ENCODE data around the gene CHSY3.

CHSY3 gene

DNA sequence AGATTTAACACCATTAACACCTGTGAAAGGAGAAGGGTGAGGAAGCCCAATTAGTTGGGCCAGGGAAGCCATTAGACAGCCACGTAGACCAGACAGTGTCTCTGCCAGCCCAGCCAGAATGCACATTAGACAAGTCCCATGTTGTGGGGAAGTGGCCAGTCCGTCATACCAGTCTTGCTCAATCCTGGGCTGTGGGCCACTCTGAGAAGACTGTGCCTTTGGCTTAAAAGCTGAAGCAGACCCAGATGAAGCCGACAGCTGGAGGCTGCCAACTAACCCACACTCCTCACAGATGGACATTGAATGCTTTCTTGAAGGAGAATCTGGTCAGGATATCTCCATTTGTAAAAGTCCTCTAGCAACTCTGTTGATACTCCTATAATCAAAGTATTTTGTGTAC, 128.5 kb downstream of the CHSY3 start:
- DNase-seq, result no peak

DNA sequence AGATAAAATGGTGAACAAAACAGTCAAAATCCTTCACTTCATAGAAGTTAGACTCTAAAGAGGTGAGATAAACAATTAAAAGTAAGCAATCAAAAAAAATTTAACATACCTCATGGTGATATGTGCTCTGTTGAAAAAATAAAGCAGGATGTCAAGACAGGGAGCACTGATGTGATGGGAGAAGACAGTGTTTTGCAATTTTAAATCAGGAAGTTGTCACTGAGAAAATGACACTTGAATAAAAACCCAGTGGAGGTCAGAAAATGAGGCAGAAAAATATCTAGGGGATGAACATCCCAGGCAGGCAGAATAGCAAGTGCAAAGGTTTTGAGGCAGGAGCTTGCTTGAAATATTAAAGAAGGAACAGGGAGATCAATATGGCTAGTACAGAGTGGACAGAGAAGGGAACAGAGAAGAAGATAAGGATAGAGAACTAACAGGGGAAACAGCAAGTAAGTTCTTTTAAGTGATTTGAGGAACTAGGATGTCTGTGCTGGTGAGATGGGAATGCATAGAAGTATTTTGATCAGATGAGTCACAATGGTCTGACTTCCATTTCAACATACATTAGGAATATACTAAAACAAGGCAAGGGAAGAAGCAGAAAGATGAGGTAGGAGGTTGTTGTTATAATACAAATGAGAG, 130.4 kb downstream of the CHSY3 start:
- no peak for DNase-seq

DNA sequence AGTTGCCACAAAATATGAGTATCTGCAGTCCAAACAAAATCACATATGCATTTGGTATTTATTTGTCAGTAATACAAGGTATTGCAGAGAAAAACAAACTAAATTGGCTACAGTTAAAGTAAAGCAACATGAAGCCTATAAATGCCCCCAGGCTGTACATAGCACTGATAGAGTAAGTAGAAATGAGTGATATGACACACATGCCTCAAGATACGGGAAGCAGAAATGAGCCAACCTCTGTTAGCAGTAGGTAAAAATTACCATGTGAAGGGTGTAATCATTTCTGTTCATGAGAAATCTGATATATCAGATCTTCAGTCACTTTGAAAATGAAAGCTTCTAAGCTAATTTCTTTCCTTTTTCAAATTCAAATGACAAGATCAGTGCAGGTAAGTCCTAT, 131.1 kb downstream of the CHSY3 start:
- DNase-seq, result no peak

DNA sequence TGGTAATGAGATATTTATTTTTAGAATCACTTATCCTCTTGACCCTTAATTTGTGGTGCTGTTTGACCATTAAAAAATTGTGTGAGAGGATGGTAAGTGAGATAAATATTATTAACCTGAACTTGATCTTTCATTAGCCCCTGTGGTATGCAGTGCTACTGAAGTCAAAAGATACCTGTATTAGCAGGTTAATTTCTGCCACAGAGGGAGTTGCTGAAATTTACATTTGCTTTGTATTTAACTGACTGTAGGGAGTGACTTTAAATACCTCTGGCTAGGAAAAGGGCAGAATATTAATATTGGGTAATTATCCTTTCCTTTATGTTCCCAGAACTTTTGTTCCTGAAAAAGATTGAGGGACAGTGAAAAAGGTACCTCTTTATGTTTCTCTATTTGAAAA, 133.6 kb downstream of the CHSY3 start:
- no peak for DNase-seq

DNA sequence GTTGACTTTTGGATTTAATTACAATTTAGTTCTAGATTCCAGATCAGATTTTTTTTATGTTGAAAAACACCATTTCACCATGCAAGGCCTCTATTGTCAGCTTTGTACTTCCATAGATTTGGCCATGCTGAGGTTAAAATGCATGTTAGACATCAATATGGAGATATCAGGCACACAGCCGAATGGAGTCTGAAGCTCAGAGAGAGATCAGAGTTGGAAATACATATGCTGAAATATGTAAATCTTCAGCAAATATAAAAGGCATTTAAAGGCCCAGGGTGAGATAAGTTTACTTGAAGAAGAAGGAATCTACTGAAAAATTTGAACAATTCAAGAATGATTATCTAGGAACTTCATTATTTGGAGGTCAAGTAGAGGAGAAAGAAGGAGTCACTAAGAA, 139.6 kb downstream of the CHSY3 start:
- DNase-seq, result no peak

DNA sequence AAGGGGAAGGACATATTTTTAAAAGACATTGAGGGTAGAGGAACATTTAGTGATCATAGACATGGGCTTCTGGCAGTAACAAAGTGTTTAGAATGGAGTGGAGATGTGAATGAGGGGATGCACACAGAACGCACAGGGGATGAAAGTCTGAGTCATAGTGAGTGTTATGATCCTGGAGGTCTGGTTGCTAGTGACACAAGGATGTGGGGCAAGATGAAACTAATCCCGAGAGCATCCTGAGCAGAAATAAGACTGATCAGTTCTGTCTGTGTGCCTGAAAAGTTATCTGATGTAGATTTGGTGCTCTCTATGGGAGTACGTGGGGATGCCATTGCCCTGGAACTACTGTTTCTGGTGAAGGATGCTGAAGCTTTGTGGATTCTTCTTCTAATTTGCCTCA, 141.1 kb downstream of the CHSY3 start:
- DNase-seq, result no peak

DNA sequence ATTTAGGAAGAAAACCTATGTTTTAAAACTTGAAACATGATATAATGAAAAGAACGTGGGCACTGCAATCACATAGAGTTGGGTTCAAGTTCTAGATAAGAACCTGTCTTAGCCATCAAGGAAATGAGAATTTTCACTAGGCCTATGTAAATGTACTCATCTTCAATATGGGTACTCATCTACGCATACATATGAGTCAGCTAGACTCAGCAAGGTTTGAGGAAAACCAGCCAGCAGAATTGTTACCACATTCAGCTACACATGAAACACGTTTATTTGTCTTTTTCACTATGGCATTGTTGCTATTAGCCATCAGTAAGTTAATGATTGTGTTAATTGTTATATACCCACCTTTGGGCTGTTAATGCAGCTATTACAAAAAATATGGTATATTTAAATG, 146.3 kb downstream of the CHSY3 start:
- no peak for DNase-seq

DNA sequence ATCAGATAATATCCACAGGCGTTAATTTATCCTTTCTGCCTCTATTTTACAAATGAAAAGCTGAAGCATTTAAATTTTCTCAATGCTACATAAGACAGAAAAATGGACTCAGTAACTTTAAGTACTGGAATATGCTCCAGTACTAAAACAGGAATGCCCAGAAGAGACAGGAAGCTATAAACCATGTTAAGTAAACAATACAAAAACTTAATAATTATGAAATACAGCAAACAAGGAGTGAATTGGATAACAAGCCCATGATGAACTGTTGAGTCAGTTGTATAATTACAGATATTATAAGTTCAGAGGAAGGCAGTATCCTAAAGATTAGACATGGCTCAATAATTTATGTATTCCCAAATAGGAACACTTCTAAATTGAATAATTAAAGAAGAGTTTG, 148.5 kb downstream of the CHSY3 start:
- DNase-seq, result no peak

DNA sequence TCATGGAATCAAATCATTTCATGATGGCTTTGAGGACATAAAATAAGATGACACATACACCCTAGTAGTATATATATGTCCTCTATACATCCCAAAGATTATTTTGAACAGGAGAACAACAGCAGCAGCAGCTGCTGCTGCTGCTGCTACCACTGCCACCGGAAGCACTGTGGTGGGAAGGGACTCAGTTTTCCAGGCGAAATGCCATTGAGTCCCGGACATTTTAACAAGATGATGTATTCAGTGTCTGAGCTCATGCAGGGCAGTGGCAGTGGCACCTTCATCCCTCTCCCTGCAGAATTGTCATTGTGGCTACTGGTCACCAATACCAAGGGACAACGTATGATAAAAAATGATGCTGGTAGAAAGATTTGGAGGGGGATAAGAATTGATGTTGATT, 151.3 kb downstream of the CHSY3 start:
- DNase-seq, result no peak

DNA sequence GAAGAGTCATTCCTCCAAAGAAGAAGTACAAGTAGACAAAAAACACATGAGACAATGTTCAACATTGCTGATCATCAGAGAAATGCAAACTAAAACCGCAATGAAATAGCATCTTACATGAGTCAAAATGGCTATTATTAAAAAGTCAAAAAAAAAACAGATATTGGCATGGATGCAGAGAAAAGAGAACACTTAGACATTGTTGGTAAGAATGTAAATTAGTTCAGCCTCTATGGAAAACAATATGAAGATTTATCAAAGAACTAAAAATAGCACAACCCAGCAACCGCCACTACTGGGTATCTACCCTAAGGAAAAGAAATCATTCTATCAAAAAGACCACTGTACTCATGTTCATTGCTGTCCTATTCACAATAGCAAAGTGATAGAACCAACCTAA, 157.5 kb downstream of the CHSY3 start:
- no peak for DNase-seq

DNA sequence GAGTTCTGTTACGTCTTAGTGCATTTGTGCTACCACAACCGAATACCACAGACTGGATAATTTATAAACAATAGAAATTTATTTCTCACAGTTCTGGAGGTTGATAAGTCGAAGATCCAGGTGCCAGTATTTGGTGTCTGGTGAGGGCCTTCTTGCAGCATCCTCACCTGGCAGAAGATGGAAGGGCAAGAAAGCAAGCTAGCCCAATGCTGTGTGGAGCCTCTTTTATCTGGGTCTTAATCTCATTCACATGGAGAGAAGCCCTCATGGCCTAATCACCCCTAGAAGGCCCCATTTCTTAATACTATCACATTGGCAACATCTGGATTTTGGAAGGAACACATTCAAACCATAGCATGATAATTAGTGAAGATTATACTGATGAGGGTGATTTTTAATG, 159.3 kb downstream of the CHSY3 start:
- DNase-seq, result no peak

DNA sequence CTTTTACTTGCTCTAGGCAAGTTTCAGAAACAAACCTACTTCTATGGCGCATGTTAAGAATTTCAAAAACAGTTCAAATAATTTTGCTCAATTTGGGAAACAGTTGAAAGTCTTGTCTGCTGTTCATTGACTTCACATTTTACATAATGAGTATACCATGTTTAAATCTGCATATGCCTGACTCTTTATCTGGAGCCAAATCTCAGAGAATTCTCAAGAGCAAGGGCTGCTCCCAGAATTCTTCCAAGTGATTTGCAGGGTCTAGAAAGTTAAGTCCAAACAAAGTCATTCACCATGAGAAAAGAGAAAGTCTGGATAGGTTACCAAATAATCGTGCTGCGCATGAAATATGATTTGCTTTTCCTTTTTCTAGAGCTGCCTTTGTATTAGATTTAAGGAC, 160.2 kb downstream of the CHSY3 start:
- no peak for DNase-seq

DNA sequence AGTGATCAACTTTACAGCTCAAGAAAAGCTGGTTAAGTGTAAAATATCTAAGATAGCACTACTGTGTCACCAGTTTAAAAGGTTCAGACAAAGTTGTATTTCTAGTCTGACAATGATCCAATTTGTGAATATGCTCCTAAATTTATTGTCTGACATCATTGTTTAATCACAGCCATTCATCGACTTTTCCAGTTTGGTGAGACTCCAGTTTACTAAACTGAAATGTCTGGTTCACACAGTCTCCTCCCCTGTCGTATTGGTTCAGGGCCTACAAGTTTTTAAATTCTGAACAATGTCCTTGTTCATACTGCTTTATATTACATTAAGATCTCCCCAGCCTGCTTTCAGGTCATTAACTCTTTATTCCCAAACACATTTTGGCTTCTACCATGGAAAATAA, 161.4 kb downstream of the CHSY3 start:
- no peak for DNase-seq

DNA sequence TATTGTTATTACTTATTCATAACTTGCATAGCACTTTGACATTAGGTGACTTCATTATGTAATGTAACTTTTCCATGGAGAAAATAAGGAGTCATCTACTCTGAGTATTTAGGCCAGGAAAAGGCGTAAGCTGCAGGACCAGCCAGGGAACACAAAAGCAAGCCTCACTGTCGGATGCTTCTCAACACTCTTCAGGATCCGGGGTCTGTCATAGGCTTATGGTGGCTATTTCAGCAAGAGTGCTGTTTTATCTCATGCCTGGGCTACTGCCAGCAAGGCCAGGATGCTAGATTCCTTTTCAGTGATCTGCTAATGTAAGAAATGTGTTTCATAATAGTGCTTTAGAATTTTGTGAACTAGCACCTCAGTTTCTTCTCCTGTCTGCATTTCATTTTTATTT, 162.4 kb downstream of the CHSY3 start:
- no peak for DNase-seq

DNA sequence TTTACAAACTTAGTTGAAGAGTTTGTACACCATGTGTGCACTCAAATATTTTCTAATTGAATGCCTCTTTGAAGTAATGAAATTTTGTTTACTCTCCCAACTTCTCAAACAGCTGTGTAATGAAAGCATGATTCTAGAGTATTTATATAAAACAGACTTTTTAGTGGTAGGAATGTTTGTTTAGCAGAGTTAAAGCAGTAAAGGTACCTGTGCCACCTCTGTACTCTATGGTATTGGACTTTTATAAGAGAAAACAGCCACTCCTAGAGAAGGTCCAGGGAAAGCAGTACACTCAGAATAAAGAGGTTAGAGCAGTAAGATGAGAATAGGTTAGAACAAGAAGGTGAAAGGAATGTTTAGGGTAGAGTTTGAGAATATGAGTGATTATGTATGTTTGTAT, 163.1 kb downstream of the CHSY3 start:
- no peak for DNase-seq

DNA sequence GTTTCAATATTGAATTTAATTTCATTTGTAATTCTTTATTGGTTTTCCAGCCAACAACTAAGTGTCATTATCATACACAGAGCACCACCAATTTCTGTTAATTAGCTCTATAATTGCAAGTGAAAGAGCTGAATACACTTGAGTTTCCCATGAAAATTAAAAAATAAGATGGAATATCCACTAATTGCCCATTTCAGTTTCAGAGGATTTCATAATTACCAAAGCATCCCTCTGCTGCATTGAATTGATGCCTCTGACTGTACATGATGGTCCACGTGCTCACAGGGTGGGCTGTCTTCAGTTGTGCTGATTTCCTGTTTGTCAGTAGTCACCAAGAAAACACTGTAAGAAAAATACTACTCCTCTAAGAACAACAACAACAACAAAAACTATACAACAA, 163.8 kb downstream of the CHSY3 start:
- DNase-seq, result no peak

DNA sequence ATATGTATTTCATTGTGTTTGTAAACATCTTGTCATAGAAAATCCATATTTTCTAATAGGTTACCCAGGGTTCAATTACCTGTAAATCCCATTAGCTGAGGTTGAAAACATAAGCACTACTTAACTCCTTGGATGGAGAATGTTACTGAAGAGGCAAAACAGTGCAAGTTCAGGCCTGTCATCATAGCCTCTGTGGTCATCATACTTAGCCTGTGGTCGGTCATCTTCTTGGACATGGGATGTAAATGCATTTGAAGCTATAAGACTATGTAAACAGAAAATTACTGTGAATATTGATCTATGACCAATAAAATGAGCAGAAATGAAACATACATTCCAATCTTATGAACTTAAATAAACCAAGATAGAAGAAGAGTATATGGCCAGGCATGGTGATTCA, 164.7 kb downstream of the CHSY3 start:
- DNase-seq, result no peak

DNA sequence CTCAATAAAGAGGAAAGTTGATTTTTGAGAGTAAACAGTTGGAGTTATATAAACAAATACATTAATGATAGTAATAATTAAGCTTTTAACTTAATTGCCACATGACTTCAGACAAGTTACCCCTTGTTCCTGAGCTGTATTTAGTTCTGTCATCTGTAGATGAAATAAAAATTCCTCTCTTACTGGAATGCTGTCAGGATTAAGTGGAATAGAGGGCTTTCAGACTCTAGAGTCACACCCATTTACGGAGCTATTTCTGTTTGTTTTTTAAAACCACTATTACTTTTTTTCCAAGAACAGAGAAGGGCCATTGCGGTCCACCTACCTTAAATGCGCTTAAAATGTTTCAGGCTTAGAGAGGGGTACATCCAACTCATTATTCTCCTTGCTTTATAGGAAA, 170.6 kb downstream of the CHSY3 start:
- DNase-seq, result no peak

DNA sequence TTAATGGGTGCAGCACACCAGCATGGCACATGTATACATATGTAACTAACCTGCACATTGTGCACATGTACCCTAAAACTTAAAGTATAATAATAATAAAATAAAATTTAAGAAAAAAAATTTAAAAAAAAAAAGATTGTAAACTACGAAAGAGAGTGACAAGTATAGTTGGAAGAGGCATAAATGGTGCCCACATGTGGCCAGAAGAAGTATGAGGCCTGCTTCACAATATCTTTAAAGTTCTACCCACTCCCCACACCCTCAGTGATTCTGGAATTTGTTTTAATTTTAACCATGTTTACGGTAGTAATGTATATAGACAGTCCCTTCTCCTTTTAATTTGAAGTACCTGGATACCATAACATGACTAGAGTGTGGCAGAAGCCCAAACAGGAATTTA, 172.7 kb downstream of the CHSY3 start:
- no peak for DNase-seq

DNA sequence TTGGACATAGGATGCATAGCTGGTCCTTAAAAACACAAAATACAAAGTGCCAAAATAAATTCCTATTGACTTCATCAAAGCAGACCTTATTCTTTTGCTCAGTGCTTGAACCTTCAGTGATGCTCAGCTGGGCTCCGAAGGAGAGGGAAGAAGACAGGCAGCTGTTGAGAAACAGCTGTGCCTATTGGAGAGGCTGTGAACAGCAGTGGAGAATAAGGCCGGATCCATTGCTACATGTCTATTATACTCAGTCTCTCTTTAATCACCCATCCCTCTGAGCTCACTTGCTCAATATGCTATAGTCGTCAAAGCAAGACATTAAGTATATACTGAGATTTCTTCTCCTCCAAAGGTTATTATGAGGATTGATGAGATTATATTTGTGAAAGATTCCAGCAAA, 174.4 kb downstream of the CHSY3 start:
- DNase-seq, result no peak

DNA sequence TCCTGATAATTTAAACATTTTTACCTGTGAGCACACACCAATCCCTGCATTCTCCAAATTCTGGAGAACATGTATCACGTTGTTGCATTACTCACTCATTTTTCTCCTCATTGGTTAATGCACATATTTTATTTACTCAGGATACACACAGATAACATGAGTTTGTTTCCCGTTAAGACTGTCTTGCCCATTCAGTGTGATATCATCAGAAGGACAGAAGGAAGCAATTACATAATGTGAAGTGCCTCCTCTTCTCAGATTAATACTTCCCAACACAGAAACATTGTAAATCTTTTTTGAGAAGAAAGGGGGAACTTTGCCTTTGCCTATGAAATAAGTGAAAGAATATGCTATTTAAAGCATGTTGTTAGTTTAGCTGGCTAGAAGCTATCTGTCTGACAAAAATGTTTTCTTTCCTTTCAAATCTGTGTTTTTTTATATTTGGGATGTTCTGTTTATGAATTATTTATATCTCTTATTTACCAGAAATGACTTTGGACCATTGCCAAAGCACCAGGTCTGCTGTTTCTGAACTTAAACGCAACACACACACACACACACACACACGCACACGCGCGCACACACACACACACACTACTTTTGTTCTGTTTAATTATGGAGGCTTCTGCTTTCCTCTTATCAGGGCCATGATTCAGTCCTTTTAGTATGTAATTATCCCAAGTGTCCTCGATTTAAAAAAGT, 186.5 kb downstream of the CHSY3 start:
- DNase-seq, result no peak

DNA sequence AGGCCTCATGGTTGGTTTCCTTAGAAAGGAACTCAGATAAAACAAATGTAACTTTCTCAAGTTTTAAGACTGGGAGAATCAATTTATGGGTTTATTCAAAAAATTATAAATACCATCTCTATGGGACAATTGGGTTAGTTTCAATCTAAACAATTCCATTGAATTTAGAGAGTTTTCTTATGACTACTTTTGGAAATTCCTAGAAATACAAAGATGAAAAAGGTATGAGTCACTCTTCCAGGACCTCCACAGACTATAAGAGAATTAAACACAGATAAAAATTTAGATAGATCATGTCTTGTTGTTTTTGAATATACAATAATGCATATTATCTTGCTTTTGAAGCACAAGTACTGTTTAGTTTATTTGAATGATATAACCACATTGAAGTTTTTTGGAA, 188.7 kb downstream of the CHSY3 start:
- no peak for DNase-seq

DNA sequence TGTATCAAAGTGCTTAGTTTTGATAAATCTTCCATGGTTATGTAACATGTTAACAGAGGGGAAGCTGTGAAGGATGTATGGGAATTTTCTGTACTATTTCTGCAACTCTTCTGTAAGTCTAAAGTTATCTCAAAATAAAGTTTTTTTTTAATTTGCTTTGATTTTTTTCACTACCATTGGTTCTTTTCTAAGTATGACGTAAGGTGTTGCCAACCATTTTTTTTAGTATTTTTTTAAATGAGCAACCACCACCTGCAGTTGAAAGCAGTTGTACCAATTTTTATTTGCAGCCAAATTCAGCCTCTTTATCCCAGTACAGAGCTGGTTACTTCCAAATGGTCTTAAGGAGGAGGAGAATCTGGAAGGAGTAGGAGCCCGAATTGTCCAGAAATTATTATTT, 192.2 kb downstream of the CHSY3 start:
- no peak for DNase-seq

DNA sequence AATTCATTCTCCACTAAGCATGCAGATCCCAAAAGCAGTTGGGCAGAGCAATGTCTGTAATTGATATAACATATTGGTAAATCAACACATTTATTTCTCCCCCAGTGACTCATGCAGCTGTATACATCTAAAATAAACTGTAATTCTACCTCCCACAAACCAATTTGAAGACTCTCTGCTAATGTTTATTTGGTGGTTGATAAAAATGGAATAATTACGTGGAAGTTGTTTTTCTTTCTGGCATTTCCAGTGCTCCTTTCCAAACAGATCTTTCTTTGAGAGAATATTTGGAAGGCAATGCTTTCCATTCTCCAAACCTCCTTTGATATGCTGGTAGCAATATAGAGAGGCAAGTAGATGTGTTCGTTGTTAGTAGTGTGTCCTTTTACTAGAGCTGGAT, 194.7 kb downstream of the CHSY3 start:
- no peak for DNase-seq

DNA sequence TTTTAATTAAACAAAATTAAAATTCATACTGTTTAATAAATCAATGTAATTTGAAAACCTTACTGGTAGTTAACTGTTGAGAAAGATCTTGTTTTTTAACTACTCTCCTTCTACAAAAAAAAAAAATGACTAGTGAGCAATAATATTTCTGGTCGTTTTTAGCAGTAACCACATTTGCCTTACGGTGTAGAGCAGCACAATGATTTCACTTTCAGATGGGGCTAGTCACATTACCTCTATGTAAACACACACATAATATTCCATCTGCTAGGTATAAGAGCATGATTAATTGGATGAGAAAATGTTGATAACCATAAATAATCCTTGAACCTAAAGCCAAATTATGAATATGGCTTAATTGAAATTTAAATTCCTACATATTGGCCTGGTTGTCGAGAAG, 198.1 kb downstream of the CHSY3 start:
- no peak for DNase-seq

Data from amniotic stem cell (primary cell).